NCI-H2029 treated with DMSO at 0.1 percent for 48 hours (cell line): Measurements from ENCODE around the gene CDIP1.
"Not testable (repeated sequence)": the region's sequence is repeated elsewhere in the genome, so short reads cannot be mapped to it uniquely, and the experiment has no call there.

ENCODE experiments used
- DNase-seq: peaks from one replicate; lab custom pipeline; 2025; lab: John Stamatoyannopoulos, UW

CDIP1 gene

DNA sequence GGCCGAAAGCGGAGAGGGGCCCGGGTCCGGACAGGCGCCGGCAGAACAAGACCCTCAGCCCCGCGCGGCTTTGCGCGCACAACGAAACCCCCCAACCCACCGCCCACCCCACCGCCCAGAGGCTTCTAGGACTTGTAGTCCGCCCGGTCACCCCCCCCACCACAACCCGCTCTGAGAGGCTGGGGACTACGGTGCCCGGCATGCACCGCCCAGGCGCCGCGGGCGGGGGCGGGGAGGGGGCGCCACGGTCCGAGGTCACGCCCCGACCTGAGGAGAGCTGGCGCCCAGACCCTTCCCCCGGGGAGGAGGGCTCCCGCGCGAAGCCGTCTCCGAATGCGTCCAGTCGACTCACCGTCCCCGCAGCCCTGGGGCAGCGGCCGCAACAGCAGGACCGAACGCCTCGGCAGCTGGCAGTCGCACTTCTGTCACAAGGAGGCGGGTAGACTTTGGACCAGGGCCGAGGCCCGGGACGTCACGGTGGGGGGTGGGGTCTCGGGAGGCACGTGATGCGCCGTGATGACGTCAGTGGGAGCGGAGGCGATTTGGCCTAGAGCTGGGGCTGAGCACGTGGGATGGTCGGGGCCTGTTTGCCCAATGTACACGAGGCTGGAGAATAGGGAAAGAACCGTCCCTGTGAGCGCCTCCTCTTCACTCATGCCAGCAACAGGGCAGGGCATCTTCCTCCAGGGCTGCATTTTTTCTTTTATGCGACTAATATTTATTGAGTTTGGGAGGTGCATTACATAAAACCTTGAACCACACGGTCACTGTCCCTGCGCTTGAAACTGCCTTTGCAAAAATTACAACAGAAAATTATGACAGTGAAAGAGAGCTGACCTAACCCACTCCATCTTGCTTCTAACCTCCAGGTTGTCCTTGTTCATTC is at the start of gene CDIP1:
CDIP1 (minus strand) TSS at position 424 of the 886 bp plus-strand sequence. CDS start 24,643 bp downstream, outside the sequence.
- DNase-seq, result peak; percentile 71

DNA sequence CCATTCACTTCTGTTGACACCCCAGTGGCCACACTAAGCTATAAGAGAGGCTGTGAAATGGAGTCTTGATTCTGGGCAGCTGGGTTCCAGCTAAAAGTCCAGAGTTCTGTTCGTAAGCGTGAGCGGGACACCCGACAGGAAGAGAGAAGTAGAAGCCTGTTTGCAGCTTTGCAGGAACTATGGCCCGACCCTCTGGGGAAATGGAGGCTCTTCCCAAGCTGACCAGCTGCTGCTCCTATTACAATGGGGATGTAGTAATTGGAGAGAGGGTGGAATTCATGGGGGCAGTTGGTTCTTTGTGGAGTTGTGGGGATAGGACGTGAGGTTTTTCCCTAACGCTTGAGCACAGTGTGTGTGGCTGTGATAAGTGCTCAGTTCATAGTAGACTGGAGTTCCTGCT is 47.7 kb upstream of the CDIP1 start:
- no peak for DNase-seq

DNA sequence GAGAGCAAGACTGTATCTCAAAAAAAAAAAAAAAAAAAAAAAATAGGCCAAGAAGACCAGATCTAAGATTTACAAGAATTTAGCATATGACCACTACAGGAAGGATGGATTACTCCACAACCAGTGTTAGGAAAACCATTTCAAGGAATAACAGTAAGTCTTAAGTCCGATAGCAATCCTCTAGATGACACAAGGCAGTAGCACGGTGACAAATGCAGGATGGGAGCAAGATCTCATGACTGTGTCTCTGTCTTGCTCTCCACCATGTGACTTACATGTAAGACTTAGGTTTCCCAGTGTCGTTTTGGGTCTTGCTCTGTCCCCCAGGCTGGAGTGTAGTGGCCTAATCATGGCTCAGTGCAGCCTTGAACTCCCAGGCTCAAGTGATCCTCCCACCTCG is 45.3 kb upstream of the CDIP1 start:
- no peak for DNase-seq

DNA sequence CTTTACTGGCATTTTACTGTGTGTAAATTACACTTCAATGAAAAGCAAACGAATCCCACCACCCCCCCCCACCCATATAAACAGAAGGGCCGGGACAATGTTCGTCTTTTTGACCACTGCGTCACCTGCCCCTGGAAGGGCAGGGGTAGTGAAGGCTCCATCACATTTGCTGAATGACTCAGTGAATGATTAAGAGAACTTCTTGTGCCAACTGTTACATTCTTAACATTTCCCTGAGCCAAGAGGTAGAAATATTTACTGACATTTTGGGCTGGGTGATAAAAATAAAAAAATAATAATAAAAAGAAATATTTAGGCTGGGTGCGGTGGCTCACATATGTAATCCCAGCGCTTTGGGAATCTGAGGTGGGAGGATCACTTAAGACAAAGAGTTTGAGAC is 41.7 kb upstream of the CDIP1 start:
- no peak for DNase-seq

DNA sequence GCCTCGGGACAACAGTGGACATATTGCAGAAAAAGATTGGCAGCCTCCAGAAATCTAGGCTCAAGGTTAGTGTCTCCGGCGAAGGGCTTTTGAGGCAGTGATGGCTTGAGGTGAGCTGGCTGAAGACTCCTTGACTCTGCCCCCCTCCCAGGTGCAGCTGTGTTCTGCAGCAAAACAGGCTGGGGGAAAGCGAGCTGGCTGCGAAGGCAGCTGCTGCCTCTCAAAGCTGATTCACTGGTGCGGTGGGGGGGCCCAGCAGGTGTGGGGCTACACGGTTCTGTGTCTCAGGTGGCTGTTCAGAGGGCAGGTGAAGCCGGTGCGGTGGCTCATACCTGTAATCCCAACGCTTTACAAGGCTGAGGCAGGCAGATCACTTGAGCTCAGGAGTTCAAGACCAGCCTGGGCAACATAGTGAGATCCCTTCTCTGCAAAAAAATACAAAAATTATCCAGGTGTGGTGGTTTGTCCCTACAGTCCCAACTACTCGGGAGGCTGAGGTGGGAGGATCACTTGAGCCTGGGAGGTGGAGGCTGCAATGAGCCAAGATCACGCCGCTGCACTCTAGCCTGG is 40.5 kb upstream of the CDIP1 start:
- DNase-seq, result peak; percentile 44

DNA sequence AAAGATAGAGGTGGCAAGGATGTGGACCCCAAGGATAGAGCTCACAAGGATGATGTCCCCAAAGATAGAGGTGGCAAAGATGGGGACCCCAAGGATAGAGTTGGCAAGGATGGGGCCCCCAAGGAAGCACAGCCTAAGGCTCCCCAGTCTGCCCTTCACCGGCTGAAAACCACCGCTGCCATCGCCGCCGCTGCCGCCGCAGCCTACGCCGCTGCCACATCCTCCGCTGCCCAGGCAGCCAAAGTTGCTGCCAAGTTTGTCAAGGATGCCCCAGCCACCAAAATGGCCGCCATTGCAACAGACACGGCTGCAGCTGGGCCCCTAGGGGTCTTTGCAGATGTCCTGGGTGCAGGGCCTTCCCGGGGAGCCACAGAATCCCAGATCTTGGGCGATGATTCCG is 37.4 kb upstream of the CDIP1 start:
- no peak for DNase-seq

DNA sequence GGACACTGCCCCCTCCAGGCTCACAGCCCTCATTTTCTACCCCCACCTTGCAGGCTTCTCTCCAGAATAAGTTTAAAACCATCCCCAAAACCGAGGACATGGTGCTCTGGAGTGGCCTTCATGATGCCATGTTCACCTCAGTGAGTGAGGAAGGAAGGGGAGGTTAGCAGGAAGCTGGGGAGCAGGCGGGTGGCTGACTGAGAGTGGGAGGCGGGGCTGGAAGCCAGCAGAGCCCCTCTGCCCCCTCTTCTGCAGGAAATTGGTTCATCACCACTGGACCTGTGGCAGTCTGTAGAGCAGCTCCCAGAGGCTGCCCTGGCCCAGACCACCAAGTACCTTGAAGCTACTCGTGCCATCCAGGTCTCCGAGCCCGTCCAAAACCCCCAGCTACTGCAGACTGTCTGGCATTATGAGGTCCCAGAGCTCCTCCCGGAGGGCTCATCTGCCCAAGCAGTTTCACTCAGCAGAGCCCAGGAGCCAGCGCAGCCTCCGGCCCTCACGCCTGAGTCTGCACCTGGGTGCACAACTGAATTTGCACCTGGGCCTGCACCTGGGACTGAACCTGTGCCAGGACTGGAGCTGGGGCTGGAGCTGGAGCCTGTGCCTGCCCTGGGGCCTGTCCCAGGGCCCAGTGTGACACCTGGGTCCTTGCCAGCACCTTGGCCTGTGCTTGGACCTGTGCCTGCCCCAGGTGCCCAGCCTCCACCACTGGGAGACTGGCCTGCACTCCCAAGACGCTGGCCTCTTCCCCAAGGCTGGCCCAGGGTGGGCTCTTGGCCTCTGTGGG is 36.5 kb upstream of the CDIP1 start:
- no peak for DNase-seq

DNA sequence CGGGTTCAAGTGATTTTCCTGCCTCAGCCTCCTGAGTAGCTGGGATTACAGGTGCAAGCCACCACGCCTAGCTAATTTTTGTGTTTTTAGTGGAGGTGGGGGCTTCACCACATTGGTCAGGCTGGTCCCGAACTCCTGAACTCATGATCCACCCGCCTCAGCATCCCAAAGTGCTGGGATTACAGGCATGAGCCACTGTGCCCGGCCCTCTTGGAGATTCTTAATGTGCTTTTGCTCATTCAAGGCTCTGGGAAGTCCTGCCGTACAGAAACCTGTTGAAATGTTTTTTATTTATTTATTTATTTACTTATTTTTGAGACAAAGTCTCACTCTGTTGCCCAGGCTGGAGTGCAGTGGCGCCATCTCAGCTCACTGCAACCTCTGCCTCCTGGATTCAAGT is 35.4 kb upstream of the CDIP1 start:
- DNase-seq, result not testable (repeated sequence)

DNA sequence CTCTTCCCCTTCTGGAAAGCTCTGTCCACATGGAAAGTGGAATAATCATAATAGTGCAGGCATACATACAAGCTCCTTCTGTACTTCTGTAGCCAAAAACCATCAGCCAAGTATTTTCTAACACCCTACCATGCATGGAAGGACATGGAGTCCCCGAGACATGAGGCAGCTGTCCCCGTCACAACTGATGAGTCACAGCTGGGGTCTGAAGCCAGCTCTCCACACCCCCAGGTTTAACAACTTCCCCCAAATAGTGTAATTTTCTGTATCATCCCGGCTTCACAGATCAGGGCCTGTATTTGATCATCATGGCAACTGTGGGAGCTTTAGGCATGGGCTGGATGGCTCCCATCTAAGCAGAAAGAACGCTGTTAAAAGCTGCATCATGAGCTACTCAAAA is 34.1 kb upstream of the CDIP1 start:
- DNase-seq, result no peak

DNA sequence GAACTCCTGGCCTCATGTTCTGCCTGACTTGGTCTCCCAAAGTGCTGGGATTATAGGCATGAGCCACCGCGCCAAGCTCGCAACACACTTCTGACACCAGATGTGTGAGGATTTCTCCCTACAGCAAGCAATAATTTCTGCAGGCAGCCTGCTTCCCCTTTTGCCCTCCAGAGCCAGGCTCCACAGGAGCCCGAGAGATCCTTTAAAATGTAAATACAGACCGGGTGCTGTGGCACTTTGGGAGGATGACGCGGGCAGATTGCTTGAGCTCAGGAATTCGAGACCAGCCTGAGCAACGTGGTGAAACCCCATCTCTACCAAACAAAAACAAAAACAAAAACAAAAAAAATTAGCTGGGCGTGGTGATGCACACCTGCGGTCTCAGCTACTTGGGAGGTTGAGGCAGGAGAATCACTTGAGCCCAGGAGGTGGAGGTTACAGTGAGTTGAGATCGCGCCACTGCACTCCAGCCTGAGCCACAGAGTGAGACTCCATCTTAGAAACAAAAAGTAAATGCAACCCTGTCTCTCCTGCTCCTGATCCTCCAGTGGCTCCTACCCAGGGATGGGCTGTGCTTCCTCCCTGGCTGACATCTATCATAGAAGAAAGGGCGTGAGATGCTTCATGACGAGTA is 32.2 kb upstream of the CDIP1 start:
- no peak for DNase-seq

DNA sequence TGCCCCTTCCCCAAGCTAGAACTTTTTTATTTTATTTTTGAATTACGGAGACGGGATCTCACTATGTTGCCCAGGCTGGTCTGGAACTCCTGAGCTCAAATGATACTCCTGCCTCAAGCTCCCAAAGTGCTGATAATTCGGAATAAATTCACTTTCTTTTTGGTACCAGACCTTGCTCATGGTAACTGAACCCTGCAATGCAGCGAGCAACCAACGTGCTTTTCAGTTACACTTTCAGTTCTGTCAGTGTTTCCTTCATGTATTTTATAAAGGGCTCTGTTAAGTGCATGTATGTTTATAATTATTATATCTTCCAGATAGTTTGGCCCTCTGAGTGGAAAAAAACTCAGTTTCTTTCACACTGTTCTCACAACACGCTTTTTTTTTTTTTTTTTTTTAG is 31.5 kb upstream of the CDIP1 start:
- DNase-seq, result no peak

DNA sequence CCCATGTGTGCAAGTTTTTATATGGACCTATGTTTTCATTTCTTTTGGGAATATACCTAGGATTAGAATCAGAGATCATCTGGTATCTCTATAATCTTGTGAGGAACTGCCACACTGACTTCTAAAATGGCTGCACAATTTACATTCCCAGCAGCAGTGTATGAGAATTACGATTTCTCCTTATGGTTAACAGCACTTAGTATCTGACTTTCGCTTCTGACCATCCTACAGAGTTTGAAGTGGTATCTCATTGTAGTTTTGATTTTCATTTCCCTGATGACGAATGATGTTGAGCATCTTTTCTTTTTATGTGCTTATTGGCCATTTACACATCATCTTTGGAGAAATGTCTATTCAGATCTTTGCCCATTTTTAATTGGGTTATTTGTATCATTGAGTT is 27.6 kb upstream of the CDIP1 start:
- no peak for DNase-seq

DNA sequence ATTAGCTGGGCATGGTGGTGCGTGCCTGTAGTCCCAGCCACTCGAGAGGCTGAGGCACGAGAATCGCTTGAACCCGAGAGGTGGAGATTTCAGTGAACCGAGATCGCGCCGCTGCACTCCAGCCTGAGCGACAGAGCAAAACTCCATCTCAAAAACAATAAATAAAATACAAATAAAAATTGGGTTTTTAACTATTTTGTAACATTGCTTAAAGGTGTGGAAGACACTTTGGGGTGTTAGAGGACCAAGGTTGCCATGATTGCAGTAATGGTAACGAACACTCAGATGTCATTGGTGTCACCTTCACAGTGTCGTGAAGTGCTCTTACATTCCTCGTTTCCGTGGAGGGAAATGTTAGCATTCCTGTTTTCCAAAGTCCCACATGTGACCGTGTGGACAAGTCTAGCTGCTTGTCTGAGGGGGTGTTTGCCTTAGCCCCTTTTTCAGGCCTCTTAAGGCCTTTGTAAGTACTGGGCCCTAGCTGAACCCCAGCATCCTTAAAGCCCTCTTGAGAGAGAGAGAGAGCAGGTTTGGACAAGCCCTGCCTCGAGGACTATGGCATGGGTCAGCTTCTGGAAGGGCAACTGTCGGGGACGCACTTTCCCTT is 26.2 kb upstream of the CDIP1 start:
- no peak for DNase-seq

DNA sequence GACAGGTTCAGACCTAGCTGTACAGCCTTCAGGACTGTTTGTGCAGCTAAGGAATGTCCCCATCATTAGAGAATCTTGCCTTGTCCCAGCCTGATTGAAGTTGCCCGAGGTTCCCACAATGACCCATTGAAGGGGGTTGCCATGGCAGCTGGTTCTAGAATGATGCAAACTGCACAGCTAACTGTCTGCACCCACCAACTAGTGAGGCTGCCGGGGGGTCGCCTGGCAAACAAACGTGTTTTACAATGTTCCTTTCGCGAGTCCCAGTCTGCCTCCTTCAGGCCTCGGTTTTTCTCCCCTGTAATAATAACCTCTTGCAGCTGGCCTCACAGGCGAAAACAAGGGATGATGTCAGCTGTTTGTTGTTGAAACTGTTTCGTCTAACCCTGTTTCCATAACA is 23.0 kb upstream of the CDIP1 start:
- no peak for DNase-seq

DNA sequence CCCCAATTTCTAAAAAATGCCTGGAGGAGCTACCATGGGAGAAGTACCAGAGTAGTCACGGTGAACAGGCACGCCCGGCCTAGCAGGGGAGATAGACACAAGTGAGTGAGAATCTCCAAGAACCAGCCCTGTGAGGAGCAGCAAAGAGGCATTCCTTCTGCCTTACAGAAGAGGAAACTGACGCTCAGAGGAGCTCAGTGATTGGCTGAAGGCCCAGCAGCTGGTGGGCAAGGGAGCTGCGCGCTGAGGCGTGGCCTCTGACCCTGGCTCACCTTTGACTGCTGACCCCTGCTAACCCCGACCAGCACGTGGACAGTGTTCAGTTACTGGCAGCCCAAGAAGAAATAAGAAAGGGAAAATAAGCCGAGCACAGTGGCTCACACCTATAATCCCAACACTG is 19.4 kb upstream of the CDIP1 start:
- no peak for DNase-seq

DNA sequence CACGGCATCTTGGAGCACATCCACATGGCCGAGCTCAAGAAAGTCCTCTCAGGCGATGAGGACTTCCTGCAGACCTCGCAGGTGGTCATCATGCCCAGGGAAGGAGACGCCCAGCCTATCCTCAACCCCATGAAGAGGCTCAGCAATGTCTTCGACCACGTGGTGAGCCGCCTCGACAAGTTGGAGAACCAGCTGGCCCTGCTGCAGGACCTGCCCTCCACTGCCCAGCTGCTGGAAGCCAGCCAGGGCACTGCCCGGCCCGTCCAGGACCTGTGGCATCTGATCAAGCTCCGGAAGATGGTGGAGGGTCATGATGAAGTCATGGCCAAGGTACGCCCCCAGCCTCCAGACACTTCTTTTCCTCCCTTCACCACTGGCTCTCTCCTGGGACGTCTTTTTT is 18.0 kb upstream of the CDIP1 start:
- DNase-seq, result no peak

DNA sequence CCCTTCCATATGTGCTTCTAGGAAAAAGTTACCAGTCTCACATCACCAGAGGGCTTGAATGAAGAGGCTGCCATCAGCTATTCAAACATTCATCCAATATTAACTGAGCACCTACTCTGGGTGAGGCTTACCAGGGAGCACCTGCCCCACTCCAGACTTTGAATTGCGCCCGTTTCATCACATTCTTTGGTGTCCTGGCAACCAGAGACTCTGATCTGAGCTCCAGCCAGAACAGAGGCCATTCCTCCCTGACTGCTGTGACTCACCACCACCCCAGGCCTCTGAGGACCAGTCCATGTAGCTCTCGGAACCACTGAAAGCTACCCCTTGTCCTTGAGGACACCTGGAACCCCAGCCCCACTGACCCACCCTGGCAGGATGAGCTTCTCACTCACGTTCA is 17.5 kb upstream of the CDIP1 start, which contains the start of gene C16orf96:
C16orf96 (plus strand) TSS at position 229 of the 400 bp plus-strand sequence; CDS start at position 379, 150 bp downstream.
- DNase-seq, result no peak

DNA sequence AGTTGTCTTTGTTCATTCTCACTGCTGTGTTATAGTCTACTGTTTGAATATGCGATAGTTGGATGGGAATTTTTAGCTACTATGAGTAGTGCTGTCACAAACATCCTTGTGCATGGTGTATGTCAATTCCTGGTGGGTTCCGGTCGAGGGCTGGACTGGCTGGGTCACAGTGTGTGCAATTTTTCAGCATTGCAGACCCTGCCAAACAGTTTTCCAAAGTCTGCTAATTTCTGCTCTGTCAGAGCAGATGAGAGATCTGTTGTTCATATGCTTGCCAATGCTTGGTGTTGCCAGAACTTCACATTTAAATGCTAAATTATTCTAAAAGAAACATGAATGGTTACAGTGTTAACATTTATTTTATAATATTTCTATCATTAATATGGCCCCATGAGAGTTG is 14.0 kb upstream of the CDIP1 start:
- no peak for DNase-seq

DNA sequence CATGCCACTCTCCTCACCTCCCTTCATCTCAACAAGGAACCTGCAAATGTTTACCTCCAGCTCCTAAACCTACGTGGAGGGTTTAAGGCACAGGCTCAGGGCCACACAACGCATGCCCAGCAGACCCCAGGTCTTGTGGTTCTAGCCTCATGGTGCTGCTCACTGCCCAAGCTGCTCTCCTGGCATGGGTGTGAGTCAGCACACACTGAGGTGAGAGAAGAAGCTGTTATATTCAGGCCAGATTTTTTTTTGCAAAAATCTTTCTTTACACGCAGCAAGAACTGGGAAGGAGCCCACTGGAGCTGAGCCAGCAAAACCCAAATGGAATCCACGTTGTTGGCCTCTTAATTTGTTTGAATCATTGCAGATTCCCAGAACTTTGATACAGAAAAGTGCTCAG is 12.0 kb upstream of the CDIP1 start:
- DNase-seq, result no peak

DNA sequence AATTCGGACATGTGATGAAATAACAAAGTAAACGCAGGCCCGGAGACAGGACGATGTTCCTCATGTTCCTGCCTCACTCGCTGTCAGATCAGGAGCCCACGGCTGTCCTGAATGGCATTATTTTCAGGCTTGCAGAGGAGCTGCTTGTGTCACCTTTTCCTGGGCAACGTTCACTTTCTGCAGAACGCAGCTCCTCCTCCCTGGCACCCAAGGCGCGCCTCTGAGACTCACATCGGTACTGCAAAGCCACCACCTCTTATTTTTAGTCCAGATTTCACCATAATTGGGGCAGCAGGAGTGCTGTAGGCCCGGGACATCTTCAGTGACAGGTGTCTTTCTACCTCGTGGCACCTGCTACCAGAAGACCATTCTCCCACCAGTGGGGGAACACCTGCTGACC is 9.6 kb upstream of the CDIP1 start:
- DNase-seq, result no peak

DNA sequence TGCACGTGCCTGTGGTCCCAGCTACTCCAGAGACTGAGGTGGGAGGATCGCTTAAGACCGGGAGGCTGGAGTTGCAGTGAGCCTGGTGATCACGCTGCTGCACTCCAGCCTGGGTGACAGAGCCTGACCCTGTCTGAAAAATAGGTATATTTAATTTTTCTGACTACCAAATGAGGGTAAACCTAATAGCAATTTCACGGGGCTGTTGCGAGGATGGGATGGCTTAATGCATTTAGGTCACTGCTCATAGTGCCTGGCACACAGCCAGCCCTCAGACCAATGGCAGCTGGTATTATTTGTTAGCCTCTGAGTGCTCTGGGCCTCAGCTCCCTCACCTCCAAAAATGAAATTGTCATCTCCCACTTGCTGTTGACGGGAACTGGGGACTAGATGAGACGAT is 5.9 kb upstream of the CDIP1 start:
- DNase-seq, result no peak

DNA sequence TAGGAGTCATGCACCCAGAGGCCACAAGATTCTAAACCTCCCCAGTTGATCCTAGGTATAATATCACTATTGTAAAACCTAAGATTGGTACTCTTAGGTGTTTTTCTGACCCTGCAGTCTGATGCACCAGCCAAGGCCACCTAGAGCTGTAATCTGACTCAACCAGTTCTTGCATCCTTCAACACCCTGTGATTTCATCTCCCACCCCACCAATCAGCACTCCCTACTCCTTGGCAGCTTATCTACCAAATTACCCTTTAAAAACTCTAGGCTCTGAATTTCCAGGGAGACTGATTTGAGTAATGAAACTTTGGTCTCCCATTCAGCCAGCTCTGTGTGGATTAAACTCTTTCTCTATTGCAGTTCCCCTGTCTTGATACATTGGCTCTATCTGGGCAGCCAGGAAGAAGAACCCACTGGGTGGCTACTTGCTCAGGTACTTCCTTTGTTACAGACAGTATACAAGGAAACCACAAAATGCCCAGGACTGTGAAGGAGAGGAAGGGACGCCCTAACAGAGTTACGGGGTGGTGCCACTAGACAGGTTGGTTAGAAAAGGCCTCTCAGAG is 1.2 kb upstream of the CDIP1 start:
- DNase-seq, result no peak
